Measurements from ENCODE around the gene CRYGB. TPM values are rescaled to one million over a fixed set of nuclear protein-coding genes. Genes with fewer than 3 reads are reported as not detected.

CRYGB gene
- total and polyA plus RNA-seq, 2 experiments from 2014 or later = not detected

DNA sequence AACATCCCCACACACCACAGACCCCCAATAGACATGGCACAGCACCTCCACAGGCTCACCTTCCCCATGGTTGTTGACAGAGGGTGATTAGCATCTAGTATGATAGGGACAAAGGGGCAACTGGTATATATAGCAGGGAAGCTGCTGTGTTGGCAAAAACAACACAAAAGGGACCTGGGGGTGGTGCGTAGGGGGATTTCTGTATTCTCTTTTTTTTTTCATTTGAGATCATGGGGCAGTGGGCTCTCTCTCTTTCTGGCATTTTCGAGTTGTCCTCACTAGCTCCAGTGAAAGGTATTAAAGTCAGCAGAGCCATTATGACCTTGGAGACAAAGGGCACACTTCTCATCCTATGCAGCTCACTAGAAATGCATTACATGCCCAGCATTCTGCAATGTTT, 17.5 kb upstream of the CRYGB start, which contains the start of gene CRYGA:
TSS of gene CRYGA (minus strand) at position 101 of the 400 bp plus-strand sequence. CDS start at position 68, 33 bp downstream.
- H3K36me3 ChIP-seq (ENCODE audit: low read depth) = no peaks in the 10 kb centered on the region
- in situ Hi-C loops (cut with MboI) = no loop called here
- H3K9me3 ChIP-seq (ENCODE audit: low read depth) = no peaks in the 10 kb centered on the region
- peaks cover 7% of the 10 kb centered on the region for H3K27me3 ChIP-seq (replicated peaks; ENCODE audit: insufficient read depth)
- 29 to 42% methylated on average over 2 of the region's 2 CpGs for WGBS, 2 experiments (ENCODE audit: low coverage in 1 of 2, low lambda C conversion rate in 2 of 2, missing lambda C conversion rate in 2 of 2)
- DNase-seq = no peak
- H2AFZ ChIP-seq = no peak within 1 kb of the TSS
- no peaks in the 10 kb centered on the region for H3K4me1 ChIP-seq (ENCODE audit: insufficient read depth)
- H3K79me2 ChIP-seq (ENCODE audit: insufficient read depth) = no peaks in the 10 kb centered on the region
- H3K9me2 ChIP-seq (ENCODE audit: insufficient read depth) = no peaks in the 10 kb centered on the region
- TF ChIP-seq EZH2 (IDR thresholded peaks at IDR 0.05; ENCODE audit: insufficient read depth, poor library complexity, severe bottlenecking) (no peak), EZH2phosphoT487 (IDR thresholded peaks at IDR 0.05; ENCODE audit: insufficient read depth, low read depth) (no peak)
- no peaks in the 10 kb centered on the region for H3F3A ChIP-seq (ENCODE audit: insufficient read depth)
- H3K27ac ChIP-seq = no peak within 1 kb of the TSS
- H3K4me2 ChIP-seq (ENCODE audit: unreplicated experiment) = no peak within 1 kb of the TSS
- no peaks in the 10 kb centered on the region for H4K20me1 ChIP-seq (ENCODE audit: insufficient read depth)
- H3K9ac ChIP-seq = no peak within 1 kb of the TSS
- no peak within 1 kb of the TSS for H3K4me3 ChIP-seq

DNA sequence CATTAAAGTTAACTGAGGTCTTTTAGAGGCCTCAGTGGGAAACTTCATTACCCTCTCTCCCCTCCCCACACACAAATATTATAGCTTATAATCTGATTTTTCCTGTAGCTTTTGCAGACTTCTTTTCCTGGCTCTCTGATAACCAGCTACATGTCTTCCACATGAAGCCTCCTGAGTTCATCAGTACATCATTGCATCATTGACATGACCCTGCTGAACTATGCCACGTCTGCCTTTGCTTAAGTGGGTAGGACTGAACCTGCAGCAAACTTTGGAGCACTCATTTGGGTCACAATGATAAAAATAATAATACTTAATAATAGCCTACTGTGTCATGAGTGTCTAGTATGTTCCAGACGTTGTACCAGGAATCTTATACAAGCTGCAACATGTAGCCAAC, 10.5 kb upstream of the CRYGB start:
- DNase-seq = no peak
- no peak overlapping the region for H3K27ac ChIP-seq
- WGBS, 2 experiments (ENCODE audit: low coverage in 1 of 2, low lambda C conversion rate in 2 of 2, missing lambda C conversion rate in 2 of 2) = 3 to 6% methylated on average over 2 of the region's 2 CpGs
- no peaks in the 10 kb centered on the region for H3K9me2 ChIP-seq (ENCODE audit: insufficient read depth)
- no peak overlapping the region for H3K4me3 ChIP-seq
- no peaks in the 10 kb centered on the region for H3F3A ChIP-seq (ENCODE audit: insufficient read depth)
- no peaks in the 10 kb centered on the region for H3K4me1 ChIP-seq (ENCODE audit: insufficient read depth)
- no peaks in the 10 kb centered on the region for H3K36me3 ChIP-seq (ENCODE audit: low read depth)
- in situ Hi-C loops (cut with MboI) = no loop called here
- H2AFZ ChIP-seq = no peak overlapping the region
- no peaks in the 10 kb centered on the region for H4K20me1 ChIP-seq (ENCODE audit: insufficient read depth)
- no peaks in the 10 kb centered on the region for H3K27me3 ChIP-seq (replicated peaks; ENCODE audit: insufficient read depth)
- H3K4me2 ChIP-seq (ENCODE audit: unreplicated experiment) = no peak overlapping the region
- no peaks in the 10 kb centered on the region for H3K79me2 ChIP-seq (ENCODE audit: insufficient read depth)
- no peak overlapping the region for H3K9ac ChIP-seq
- no peaks in the 10 kb centered on the region for H3K9me3 ChIP-seq (ENCODE audit: low read depth)
- no peak for TF ChIP-seq EZH2 (IDR thresholded peaks at IDR 0.05; ENCODE audit: insufficient read depth, poor library complexity, severe bottlenecking)
- TF ChIP-seq EZH2phosphoT487 (IDR thresholded peaks at IDR 0.05; ENCODE audit: insufficient read depth, low read depth) = no peak

DNA sequence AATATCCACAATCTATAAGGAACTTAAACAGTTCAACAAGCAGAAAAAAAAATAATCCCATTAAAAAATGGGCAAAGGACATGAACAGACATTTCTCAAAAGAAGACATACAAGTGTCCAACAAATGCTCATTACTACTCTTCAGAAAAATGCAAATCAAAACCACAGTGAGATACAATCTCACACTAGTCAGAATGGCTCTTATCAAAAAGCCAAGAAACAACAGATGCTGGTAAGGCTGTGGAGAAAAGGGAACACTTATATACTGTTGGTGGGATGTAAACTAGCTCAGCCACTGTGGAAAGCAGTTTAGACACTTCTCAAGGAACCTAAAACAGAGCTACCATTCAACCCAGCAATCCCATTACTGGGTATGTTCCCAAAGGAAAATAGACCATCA, 7.2 kb upstream of the CRYGB start:
- no peaks in the 10 kb centered on the region for H4K20me1 ChIP-seq (ENCODE audit: insufficient read depth)
- no peak overlapping the region for H3K27ac ChIP-seq
- no peaks in the 10 kb centered on the region; the same call in 1 of the 2 replicates for H3K27me3 ChIP-seq (replicated peaks; ENCODE audit: insufficient read depth)
- DNase-seq = no peak
- no peak overlapping the region for H3K4me3 ChIP-seq
- no peaks in the 10 kb centered on the region for H3K9me3 ChIP-seq (ENCODE audit: low read depth)
- H3K4me1 ChIP-seq (ENCODE audit: insufficient read depth) = no peaks in the 10 kb centered on the region
- no peak overlapping the region for H2AFZ ChIP-seq
- in situ Hi-C loops (cut with MboI) = no loop called here
- H3K79me2 ChIP-seq (ENCODE audit: insufficient read depth) = no peaks in the 10 kb centered on the region
- H3K36me3 ChIP-seq (ENCODE audit: low read depth) = no peaks in the 10 kb centered on the region
- TF ChIP-seq EZH2phosphoT487 (IDR thresholded peaks at IDR 0.05; ENCODE audit: insufficient read depth, low read depth) (no peak), EZH2 (IDR thresholded peaks at IDR 0.05; ENCODE audit: insufficient read depth, poor library complexity, severe bottlenecking) (no peak)
- H3F3A ChIP-seq (ENCODE audit: insufficient read depth) = no peaks in the 10 kb centered on the region
- no peaks in the 10 kb centered on the region for H3K9me2 ChIP-seq (ENCODE audit: insufficient read depth)
- no peak overlapping the region for H3K4me2 ChIP-seq (ENCODE audit: unreplicated experiment)
- no peak overlapping the region for H3K9ac ChIP-seq

DNA sequence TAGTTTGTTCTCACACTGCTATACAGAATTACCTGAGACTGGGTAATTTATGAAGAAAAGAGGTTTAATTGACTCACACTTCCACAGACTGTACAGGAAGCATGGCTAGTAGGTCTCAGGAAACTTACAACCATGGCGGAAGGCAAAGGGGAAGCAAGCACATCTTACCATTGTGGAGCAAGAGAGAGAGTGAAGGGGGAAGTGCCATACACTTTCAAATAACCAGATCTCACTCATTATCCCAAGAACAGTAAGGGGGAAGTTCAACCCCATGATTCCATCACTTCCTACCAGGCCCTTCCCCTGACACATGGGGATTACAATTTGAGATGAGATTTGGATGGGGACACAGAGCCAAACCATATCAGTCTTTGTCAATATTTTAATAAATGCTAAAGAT, 5.0 kb upstream of the CRYGB start:
- 38 to 55% methylated on average over 1 of the region's 1 CpG for WGBS, 2 experiments (ENCODE audit: low coverage in 1 of 2, low lambda C conversion rate in 2 of 2, missing lambda C conversion rate in 2 of 2)
- H3K4me2 ChIP-seq (ENCODE audit: unreplicated experiment) = no peak overlapping the region
- no peak overlapping the region for H3K27ac ChIP-seq
- H3K4me1 ChIP-seq (ENCODE audit: insufficient read depth) = no peaks in the 10 kb centered on the region
- no peaks in the 10 kb centered on the region for H3F3A ChIP-seq (ENCODE audit: insufficient read depth)
- no peaks in the 10 kb centered on the region for H3K36me3 ChIP-seq (ENCODE audit: low read depth)
- DNase-seq = no peak
- in situ Hi-C loops (cut with MboI) = no loop called here
- H4K20me1 ChIP-seq (ENCODE audit: insufficient read depth) = no peaks in the 10 kb centered on the region
- H3K79me2 ChIP-seq (ENCODE audit: insufficient read depth) = no peaks in the 10 kb centered on the region
- no peak overlapping the region for H3K9ac ChIP-seq
- no peak for TF ChIP-seq EZH2 (IDR thresholded peaks at IDR 0.05; ENCODE audit: insufficient read depth, poor library complexity, severe bottlenecking)
- TF ChIP-seq EZH2phosphoT487 (IDR thresholded peaks at IDR 0.05; ENCODE audit: insufficient read depth, low read depth) = no peak
- no peaks in the 10 kb centered on the region for H3K9me2 ChIP-seq (ENCODE audit: insufficient read depth)
- no peaks in the 10 kb centered on the region; the same call in 1 of the 2 replicates for H3K27me3 ChIP-seq (replicated peaks; ENCODE audit: insufficient read depth)
- H2AFZ ChIP-seq = no peak overlapping the region
- no peak overlapping the region for H3K4me3 ChIP-seq
- H3K9me3 ChIP-seq (ENCODE audit: low read depth) = no peaks in the 10 kb centered on the region

DNA sequence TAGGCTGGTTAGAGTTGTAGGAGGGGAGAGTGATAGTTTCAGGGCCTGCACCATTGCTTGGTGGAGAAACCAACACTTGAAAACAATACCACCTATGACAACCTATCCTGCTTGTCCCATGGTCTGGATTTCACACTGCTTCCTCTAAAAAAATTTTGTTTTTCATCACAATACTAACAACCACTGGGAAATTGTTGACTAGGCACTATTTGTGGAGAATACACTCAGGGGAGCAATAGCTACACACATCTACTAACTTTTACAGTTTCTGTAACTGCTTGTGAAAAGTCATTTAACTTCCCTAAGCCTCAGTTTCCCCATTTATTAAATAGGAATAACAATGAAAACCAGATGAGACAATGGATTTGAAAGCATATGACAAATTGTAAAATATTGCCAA, 4.1 kb upstream of the CRYGB start:
- H3K9ac ChIP-seq = no peak overlapping the region
- TF ChIP-seq EZH2phosphoT487 (IDR thresholded peaks at IDR 0.05; ENCODE audit: insufficient read depth, low read depth) (no peak), EZH2 (IDR thresholded peaks at IDR 0.05; ENCODE audit: insufficient read depth, poor library complexity, severe bottlenecking) (no peak)
- no peaks in the 10 kb centered on the region for H3F3A ChIP-seq (ENCODE audit: insufficient read depth)

More for the DNA sequence above, 4.1 kb upstream of the CRYGB start:
- in situ Hi-C loops (cut with MboI) = no loop called here
- Histone ChIP-seq H4K20me1 (ENCODE audit: insufficient read depth) (no peaks in the 10 kb centered on the region), H3K4me3 (no peak overlapping the region), H2AFZ (no peak overlapping the region), H3K79me2 (ENCODE audit: insufficient read depth) (no peaks in the 10 kb centered on the region), H3K4me2 (ENCODE audit: unreplicated experiment) (no peak overlapping the region), H3K27ac (no peak overlapping the region), H3K4me1 (ENCODE audit: insufficient read depth) (no peaks in the 10 kb centered on the region), H3K27me3 (replicated peaks; ENCODE audit: insufficient read depth) (no peaks in the 10 kb centered on the region; the same call in 1 of the 2 replicates), H3K36me3 (ENCODE audit: low read depth) (no peaks in the 10 kb centered on the region), H3K9me2 (ENCODE audit: insufficient read depth) (no peaks in the 10 kb centered on the region), H3K9me3 (ENCODE audit: low read depth) (no peaks in the 10 kb centered on the region)
- no peak for DNase-seq
